Endothelial cell of umbilical vein (primary cell): Measurements from ENCODE around the gene MTMR6.

Experiments
- CTCF ChIP-seq, 2 donors: IDR thresholded peaks; 1 replicate in 1 of 2; 2 replicates in 1 of 2; pipeline ENCODE4 v1.5.1; 2011; ENCODE audit warnings: low read length in 2 of 2, mild to moderate bottlenecking in 2 of 2, moderate library complexity in 2 of 2, control low read depth in 1 of 2, inconsistent platforms in 1 of 2, low read depth in 1 of 2; ENCODE audit not compliant: insufficient read depth in 1 of 2; ENCODE audit errors: extremely low read depth in 1 of 2
- EZH2 ChIP-seq: IDR thresholded peaks from 2 replicates; pipeline ENCODE4 v1.6.1; 2012; ENCODE audit warnings: borderline replicate concordance, low read depth, mild to moderate bottlenecking, moderate library complexity, low read length, inconsistent platforms; ENCODE audit not compliant: severe bottlenecking
- FOS ChIP-seq: IDR thresholded peaks from 2 replicates; pipeline ENCODE4 v1.6.1; 2011; ENCODE audit warnings: mild to moderate bottlenecking, low read length, moderate library complexity, borderline replicate concordance; ENCODE audit not compliant: insufficient read depth
- GATA2 ChIP-seq: IDR thresholded peaks from 2 replicates; pipeline ENCODE4 v1.7.0; 2011; ENCODE audit warnings: low read depth, mild to moderate bottlenecking, moderate library complexity, mixed read lengths, low read length; ENCODE audit not compliant: insufficient read length, insufficient read depth
- JUN ChIP-seq: IDR thresholded peaks from 2 replicates; pipeline ENCODE4 v1.6.1; 2011; ENCODE audit warnings: borderline replicate concordance, low read depth; ENCODE audit not compliant: insufficient read length, insufficient read depth
- MAX ChIP-seq: IDR thresholded peaks from 2 replicates; pipeline ENCODE4 v1.6.1; 2011; ENCODE audit not compliant: insufficient read depth, insufficient read length
- MYC ChIP-seq: IDR thresholded peaks from one replicate; pipeline ENCODE4 v1.6.1; 2011; ENCODE audit warnings: mild to moderate bottlenecking, low read depth, low read length
- POLR2A ChIP-seq: IDR thresholded peaks from 2 replicates; pipeline ENCODE4 v1.6.1; 2012; ENCODE audit warnings: low read depth, mild to moderate bottlenecking, control low read depth, low read length
- POLR2AphosphoS5 ChIP-seq: IDR thresholded peaks from 2 replicates; pipeline ENCODE4 v1.6.1; 2012; ENCODE audit warnings: low read depth, mild to moderate bottlenecking, control low read depth, low read length, moderate library complexity; ENCODE audit not compliant: insufficient read depth

- TF ChIP-seq MAX (no peak), CTCF (IDR thresholded peaks at IDR 0.05; ENCODE audit: extremely low read depth in 1 of 2, insufficient read depth in 1 of 2, low read depth in 1 of 2, low read length in 2 of 2) (no peak), POLR2AphosphoS5 (no peak), POLR2A (no peak), GATA2 (no peak), EZH2 (no peak), MYC (no peak), JUN (no peak), FOS (no peak)
Observed at GRCh38 chr13:25335856-25336255, 48.6 kb upstream of the MTMR6 start.
